GM19397 (cell line): Measurements from ENCODE around the gene HSPH1.
A peak's percentile ranks its signal among the peaks of the same experiment; 100 is the strongest.
"Not testable (repeated sequence)": the region's sequence is repeated elsewhere in the genome, so short reads cannot be mapped to it uniquely, and the experiment has no call there.

Experiments used
- ATAC-seq: cut with Tn5 transposase; IDR thresholded peaks from one replicate; pipeline ENCODE4 v1.9.1; 2021; ENCODE audit warnings: mild to moderate bottlenecking, moderate library complexity; ENCODE audit not compliant: unreplicated experiment

The HSPH1 gene

GRCh38 chr13:31177813-31178495 lies 16.2 kb upstream of the HSPH1 start:
- ATAC-seq: not testable (repeated sequence)

GRCh38 chr13:31175847-31176532 lies 14.3 kb upstream of the HSPH1 start:
- no peak for ATAC-seq

DNA sequence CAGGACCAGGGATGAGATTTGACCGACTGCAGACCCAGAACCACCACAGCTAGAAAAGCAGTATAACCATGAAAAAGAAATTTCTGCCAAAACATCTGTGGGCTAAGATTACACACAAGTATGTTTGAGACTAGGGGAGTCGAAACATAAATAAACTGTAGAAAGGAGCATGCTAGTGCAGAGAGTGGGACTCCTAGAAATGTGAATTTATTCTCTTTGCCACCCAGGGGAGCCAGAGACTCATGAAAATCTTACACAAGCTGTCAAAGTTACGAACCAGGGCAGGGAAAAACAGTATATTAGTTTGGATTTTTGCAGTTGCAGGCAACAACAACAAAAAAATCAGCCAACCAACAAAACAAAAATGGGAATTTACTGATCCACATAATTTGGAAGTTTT lies 12.3 kb upstream of the HSPH1 start:
- ATAC-seq: no peak

- no peak for ATAC-seq
Measured at GRCh38 chr13:31172535-31172934, 10.8 kb upstream of the HSPH1 start.

DNA sequence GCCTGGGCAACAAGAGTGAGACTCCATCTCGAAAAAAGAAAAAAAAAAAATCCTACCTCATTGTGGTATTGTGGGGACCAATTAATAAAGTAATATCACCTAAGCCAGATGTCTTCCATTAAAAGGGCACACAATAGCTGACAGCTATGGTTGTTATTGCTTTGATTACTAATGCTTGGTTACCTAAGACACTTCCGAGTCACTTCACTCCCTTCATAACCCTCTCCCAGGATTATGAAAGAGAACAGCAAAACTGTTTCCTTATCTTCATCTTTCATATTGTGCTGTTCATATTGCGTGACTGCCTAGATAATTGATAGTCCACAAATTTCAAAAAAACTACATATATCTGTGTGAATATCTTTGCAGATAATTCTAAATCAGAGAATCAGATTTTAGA lies 10.3 kb upstream of the HSPH1 start:
- no peak for ATAC-seq

- no peak for ATAC-seq
Measured at GRCh38 chr13:31168736-31169135, 7.0 kb upstream of the HSPH1 start.

DNA sequence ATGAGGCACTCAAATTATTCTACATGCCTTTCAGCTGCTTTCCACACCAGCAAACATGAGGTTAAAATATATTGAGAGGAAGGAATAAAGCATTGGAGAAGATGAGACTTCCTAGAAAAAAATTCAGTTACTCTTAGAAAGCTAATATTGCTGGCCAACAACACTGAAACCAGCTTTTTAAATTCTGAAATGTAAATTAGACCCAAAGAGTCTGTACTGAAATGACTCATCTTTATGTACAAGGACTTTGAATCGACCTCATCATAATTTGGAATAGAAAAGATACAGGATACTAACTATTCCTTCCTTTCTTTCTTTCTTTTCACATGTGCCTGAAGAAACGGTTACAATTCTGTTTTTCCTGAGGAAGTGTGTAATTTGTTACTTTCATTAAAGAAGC lies 6.5 kb upstream of the HSPH1 start:
- ATAC-seq: peak; percentile 51

DNA sequence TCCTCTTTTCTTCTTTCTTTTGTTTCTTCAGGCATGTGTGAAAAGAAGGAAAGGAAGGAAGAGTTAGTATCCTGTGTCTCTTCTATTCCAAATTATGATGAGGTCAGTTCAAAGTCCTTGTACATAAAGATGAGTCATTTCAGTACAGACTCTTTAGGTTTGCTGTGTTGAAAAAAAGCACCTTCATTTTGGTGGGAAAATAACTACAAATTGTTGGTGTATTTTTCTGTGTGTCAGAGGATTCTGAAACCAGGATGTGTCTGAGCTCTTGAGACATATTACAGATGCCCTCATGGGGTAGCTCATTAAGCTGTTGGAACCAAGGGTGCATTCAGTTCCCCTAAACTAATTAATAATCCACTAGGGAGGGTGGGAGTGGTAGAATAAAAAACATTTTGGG lies 5.8 kb upstream of the HSPH1 start:
- ATAC-seq: no peak

- ATAC-seq: no peak
Measured at GRCh38 chr13:31166591-31166990, 4.9 kb upstream of the HSPH1 start.

DNA sequence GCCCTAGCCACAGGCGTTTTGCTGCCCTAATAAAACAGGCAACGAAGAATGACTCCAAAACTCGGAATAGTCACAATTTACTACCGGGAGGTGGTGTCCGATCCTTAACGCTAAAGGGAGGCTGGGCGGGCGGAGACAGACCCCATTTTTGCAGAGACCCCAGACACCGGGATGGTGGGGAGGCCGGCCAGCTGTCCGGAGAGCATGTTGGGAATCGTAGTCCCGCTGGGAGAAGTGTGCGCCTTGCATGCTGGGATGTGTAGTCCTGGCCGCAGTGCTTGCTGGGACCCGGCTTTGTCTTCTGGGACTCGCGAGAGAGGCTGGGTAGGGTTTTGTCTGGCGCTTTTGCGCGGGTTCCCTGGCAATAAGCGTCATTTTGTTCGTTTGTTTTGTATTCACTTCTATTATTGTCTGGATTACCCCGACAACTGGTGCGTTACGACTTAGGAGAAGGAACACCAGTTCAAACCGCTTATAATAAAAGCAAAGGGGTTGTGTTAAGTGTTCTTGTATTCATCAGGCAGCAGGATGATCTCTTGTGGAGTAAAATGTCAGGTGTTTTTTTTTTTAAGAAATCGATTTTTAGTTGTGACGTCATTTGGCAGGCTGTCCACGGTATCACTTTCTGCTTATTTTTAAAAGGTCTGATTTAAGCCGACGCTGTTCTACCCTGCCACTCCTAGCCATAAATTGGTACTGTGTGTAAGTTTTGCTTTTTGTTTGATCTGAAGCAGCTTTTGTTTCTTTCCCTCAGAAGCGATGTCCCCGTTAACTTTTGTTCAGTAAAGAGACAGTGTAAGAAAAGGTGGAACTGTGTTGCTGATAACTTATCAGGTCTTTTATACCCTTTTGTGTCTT lies 676 bp upstream of the HSPH1 start:
- peak; percentile 84 for ATAC-seq

DNA sequence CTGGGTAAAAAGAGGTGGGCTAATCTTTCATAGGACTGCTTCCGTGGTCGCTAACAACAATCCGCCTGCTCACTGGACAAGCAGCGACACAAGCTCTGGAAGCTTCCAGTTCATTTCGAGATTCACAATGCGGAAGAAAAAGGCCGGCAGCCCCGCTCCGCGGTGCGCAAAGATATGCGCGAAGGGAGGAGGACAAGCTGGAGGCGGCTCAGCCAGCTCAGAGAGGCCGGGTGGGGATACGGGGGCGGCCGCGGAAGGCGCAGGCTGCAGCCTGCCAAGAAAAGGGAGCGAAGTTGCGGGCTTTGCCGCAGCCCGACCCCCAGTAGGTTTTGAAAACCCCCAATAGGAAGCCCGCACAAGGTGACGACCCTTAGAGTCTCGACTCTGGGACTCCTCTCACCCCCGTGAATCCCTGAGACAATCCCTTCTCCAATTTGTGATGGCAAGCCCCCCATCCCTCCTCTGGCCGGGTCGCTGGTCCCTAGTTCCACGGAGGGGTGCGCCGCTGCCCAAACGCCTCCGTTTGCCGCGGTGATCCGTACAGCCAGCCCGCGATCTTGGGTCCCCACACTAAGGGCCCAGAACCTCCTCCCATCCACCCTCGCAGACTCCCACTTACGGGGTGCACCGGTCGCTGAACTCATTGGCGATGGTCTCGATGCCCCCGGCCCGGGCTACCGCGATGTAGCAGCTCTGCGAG lies 697 bp downstream of the HSPH1 start:
- ATAC-seq: peak; percentile 14

- ATAC-seq: no peak
Measured at GRCh38 chr13:31159306-31159705, 2.4 kb downstream of the HSPH1 start.

- ATAC-seq: no peak
Measured at GRCh38 chr13:31154939-31155338, 6.8 kb downstream of the HSPH1 start.

DNA sequence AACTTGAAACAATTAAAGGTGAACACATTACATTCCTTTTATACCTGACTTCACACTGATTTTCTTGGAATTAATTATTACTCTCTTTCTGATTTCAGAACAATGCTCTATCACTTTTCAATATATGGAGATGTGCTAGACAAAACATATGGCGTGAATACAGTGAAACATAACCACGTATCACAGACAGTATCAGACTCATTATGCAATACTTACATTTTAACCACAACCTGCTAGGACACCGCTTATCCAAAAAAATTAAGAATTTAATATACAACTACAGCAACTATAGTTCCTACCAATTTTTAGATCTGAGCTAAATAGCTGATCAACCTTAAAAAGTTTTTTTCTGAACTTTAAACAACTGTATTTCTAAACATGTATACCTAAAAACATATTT lies 9.9 kb downstream of the HSPH1 start:
- ATAC-seq: no peak

- ATAC-seq: no peak
Measured at GRCh38 chr13:31150315-31150985, 11.3 kb downstream of the HSPH1 start.

DNA sequence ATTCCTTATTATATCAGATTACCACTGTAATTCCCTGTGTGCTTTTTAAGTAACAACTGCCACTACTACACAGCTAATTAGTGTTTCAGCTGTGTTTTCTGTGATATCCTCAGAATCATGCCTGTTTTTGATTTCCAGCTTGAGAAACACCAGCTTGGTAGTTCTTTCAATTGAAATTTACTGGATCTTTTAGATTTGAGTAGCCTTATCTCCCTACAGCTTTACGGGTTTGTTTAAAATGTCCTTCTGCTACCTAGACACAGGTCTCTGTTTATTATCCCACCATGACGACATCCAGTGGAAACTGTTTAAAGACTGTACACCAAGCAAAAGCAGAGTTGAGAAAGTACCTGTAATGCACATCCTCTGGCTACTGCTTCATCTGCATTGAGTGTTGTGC lies 12.1 kb downstream of the HSPH1 start:
- no peak for ATAC-seq

- ATAC-seq: no peak
Measured at GRCh38 chr13:31145417-31145816, 16.3 kb downstream of the HSPH1 start.

DNA sequence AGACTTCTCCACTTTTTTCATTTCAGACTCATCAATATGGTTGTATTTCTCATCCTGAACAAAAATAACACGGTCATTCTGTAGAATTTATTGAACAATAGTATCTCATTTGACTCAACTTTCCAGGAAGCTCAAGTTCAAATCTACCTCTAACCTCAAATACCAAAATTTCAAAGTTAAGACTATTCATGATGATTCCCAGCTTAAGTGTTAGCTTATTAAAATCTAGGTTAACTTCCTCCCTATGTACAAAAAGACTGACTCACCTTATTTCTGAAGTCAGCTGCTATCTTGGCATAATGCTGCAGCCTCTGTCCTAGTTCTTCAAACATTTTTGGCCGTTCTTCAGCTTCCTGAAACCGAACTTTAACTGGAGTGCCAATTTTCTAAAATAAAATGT lies 23.2 kb downstream of the HSPH1 start:
- no peak for ATAC-seq

GRCh38 chr13:31136724-31137123 lies 25.0 kb downstream of the HSPH1 start:
- ATAC-seq: no peak

- ATAC-seq: no peak
Measured at GRCh38 chr13:31134039-31134711, 27.5 kb downstream of the HSPH1 start.
